ENCODE measurements around the gene STARD7. TPM values are rescaled to one million over a fixed set of nuclear protein-coding genes. Genes with fewer than 3 reads are reported as not detected.

STARD7 gene
- total and polyA plus RNA-seq, 2 of the 13 experiments (the other 11 are each of a cell fraction or from before 2014, with no cell fraction given), result 88.2 to 300 TPM

GRCh38 chr2:96150791-96151594 lies 57.6 kb downstream of the STARD7 start:
- intact Hi-C loops (cut with micrococcal nuclease; ENCODE audit: unreplicated experiment), result no loop called here
- Histone ChIP-seq H3K79me2 (ENCODE audit: insufficient read depth, low read length) (no peaks in the 10 kb centered on the region), H3K4me2 (ENCODE audit: low read depth, low read length) (no peak overlapping the region), H3K4me3 (replicated peaks in 1 of 3; ENCODE audit: insufficient read depth in 1 of 3, low read depth in 2 of 3, low read length in 3 of 3) (no peak overlapping the region), H3K36me3 (replicated peaks in 1 of 2; ENCODE audit: control insufficient read depth in 1 of 2, insufficient read depth in 2 of 2, low read length in 2 of 2) (no peaks in the 10 kb centered on the region), H3K27ac (ENCODE audit: extremely low read length, insufficient read depth, low read length) (no peak overlapping the region), H4K20me1 (ENCODE audit: insufficient read depth, low read length) (no peaks in the 10 kb centered on the region), H3K27me3 (ENCODE audit: control insufficient read depth in 1 of 2, insufficient read depth in 2 of 2, low read length in 2 of 2) (peaks cover 18 to 72% of the 10 kb centered on the region in 2 experiments; a peak in 4 of 5 replicates), H3K9me3 (ENCODE audit: low read length) (no peaks in the 10 kb centered on the region), H2AFZ (ENCODE audit: low read length) (no peak overlapping the region), H3K4me1 (ENCODE audit: insufficient read depth, low read length) (peaks cover 11% of the 10 kb centered on the region), H3K9ac (ENCODE audit: insufficient read depth, low read depth, low read length) (no peak overlapping the region)
- in situ Hi-C loops (cut with HindIII; ENCODE audit: extremely low pct_ligation_motif_present, low pct_unique_long_range_greater_than_20kb), result no loop called here
- no peak for ATAC-seq
- no TSS peak for BruUV-seq (replicated peaks)
- no peak for DNase-seq (ENCODE audit: low spot score)
- CTCF ChIA-PET (ENCODE audit: low intra/inter-chr PET ratio, low total read pairs), result no interaction called here
- WGBS (ENCODE audit: low lambda C conversion rate), result 35% methylated on average over 14 of the region's 14 CpGs
- FAIRE-seq, result no peak
- POLR2A ChIA-PET, result no interaction called here
- TF ChIP-seq, protein P1, sequence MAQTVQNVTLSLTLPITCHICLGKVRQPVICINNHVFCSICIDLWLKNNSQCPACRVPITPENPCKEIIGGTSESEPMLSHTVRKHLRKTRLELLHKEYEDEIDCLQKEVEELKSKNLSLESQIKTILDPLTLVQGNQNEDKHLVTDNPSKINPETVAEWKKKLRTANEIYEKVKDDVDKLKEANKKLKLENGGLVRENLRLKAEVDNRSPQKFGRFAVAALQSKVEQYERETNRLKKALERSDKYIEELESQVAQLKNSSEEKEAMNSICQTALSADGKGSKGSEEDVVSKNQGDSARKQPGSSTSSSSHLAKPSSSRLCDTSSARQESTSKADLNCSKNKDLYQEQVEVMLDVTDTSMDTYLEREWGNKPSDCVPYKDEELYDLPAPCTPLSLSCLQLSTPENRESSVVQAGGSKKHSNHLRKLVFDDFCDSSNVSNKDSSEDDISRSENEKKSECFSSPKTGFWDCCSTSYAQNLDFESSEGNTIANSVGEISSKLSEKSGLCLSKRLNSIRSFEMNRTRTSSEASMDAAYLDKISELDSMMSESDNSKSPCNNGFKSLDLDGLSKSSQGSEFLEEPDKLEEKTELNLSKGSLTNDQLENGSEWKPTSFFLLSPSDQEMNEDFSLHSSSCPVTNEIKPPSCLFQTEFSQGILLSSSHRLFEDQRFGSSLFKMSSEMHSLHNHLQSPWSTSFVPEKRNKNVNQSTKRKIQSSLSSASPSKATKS (CRISPR knock-in tag; IDR thresholded peaks at IDR 0.05), result no peak
- TF ChIP-seq SYNCRIP (IDR thresholded peaks at IDR 0.05; ENCODE audit: insufficient read depth, low read depth, low read length), result no peak
- no peak for TF ChIP-seq ZNF329 (CRISPR knock-in tag; IDR thresholded peaks at IDR 0.05; ENCODE audit: low read depth)
- TF ChIP-seq PAX8 (CRISPR knock-in tag; IDR thresholded peaks at IDR 0.05; ENCODE audit: borderline replicate concordance), result no peak
- TF ChIP-seq, protein P2, sequence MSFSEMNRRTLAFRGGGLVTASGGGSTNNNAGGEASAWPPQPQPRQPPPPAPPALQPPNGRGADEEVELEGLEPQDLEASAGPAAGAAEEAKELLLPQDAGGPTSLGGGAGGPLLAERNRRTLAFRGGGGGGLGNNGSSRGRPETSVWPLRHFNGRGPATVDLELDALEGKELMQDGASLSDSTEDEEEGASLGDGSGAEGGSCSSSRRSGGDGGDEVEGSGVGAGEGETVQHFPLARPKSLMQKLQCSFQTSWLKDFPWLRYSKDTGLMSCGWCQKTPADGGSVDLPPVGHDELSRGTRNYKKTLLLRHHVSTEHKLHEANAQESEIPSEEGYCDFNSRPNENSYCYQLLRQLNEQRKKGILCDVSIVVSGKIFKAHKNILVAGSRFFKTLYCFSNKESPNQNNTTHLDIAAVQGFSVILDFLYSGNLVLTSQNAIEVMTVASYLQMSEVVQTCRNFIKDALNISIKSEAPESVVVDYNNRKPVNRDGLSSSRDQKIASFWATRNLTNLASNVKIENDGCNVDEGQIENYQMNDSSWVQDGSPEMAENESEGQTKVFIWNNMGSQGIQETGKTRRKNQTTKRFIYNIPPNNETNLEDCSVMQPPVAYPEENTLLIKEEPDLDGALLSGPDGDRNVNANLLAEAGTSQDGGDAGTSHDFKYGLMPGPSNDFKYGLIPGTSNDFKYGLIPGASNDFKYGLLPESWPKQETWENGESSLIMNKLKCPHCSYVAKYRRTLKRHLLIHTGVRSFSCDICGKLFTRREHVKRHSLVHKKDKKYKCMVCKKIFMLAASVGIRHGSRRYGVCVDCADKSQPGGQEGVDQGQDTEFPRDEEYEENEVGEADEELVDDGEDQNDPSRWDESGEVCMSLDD (CRISPR knock-in tag; IDR thresholded peaks at IDR 0.05; ENCODE audit: borderline replicate concordance), result no peak
- no peak for TF ChIP-seq ATF1 (CRISPR knock-in tag; IDR thresholded peaks at IDR 0.05)
- no peak for TF ChIP-seq ZNF34 (CRISPR knock-in tag; IDR thresholded peaks at IDR 0.05; ENCODE audit: borderline replicate concordance)
- no peak for TF ChIP-seq FOXO4 (CRISPR knock-in tag; conservative IDR thresholded peaks at IDR 0.05)
- no peak for TF ChIP-seq ZNF570 (CRISPR knock-in tag; IDR thresholded peaks at IDR 0.05; ENCODE audit: borderline replicate concordance)
- TF ChIP-seq, protein P3, sequence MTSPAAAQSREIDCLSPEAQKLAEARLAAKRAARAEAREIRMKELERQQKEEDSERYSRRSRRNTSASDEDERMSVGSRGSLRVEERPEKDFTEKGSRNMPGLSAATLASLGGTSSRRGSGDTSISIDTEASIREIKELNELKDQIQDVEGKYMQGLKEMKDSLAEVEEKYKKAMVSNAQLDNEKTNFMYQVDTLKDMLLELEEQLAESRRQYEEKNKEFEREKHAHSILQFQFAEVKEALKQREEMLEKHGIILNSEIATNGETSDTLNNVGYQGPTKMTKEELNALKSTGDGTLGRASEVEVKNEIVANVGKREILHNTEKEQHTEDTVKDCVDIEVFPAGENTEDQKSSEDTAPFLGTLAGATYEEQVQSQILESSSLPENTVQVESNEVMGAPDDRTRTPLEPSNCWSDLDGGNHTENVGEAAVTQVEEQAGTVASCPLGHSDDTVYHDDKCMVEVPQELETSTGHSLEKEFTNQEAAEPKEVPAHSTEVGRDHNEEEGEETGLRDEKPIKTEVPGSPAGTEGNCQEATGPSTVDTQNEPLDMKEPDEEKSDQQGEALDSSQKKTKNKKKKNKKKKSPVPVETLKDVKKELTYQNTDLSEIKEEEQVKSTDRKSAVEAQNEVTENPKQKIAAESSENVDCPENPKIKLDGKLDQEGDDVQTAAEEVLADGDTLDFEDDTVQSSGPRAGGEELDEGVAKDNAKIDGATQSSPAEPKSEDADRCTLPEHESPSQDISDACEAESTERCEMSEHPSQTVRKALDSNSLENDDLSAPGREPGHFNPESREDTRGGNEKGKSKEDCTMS (CRISPR knock-in tag; conservative IDR thresholded peaks at IDR 0.05), result no peak
- no peak for TF ChIP-seq ZNF777 (CRISPR knock-in tag; IDR thresholded peaks at IDR 0.05)
- no peak for TF ChIP-seq ZNF44 (CRISPR knock-in tag; IDR thresholded peaks at IDR 0.05)
- no peak for TF ChIP-seq ZBTB2 (CRISPR knock-in tag; IDR thresholded peaks at IDR 0.05; ENCODE audit: low read depth)
